PC-3 (cell line): ENCODE measurements around the gene RFXANK.

Experiments used
- CTCF ChIP-seq: fragments of 300-600 bp; sonication (generic); conservative IDR thresholded peaks from 2 replicates; pipeline ENCODE4 v1.5.1; 2017; ENCODE audit warnings: antibody characterized with exemption, low read depth, mild to moderate bottlenecking, low read length
- EZH2phosphoT487 ChIP-seq: fragments of 300-600 bp; sonication (generic); IDR thresholded peaks from 2 replicates; pipeline ENCODE4 v1.6.1; 2018; ENCODE audit warnings: mild to moderate bottlenecking, antibody characterized with exemption, low read length, borderline replicate concordance

GRCh38 chr19:19240476-19240875 is 48.4 kb downstream of the RFXANK start:
- no peak for TF ChIP-seq CTCF
- TF ChIP-seq EZH2phosphoT487 = no peak
